ENCODE measurements around the gene MAX. TPM values are rescaled to one million over a fixed set of nuclear protein-coding genes. Genes with fewer than 3 reads are reported as not detected.
A peak's percentile ranks its signal among the peaks of the same experiment; 100 is the strongest.

Gene MAX
- total and polyA plus RNA-seq, 2 of the 4 experiments (the other 2 are of a cell fraction): 45.2 to 51.8 TPM

GRCh38 chr14:65103150-65103760 lies 938 bp upstream of the MAX start (continued):
- TF ChIP-seq RAD21 (IDR thresholded peaks at IDR 0.05; ENCODE audit: low read length) (no peak), NFE2L2 (IDR thresholded peaks at IDR 0.05; ENCODE audit: low read depth, low read length) (no peak)

GRCh38 chr14:65101631-65102440 lies 481 bp downstream of the MAX start:
- H3K79me1 ChIP-seq (ENCODE audit: low read depth in 1 of 2, low read length in 2 of 2): peaks cover 15 to 28% of the 10 kb centered on the region in 2 experiments
- 0 out of 2 replicates have a peak, but pooled peaks cover 5% of the 10 kb centered on the region for H4K20me1 ChIP-seq (ENCODE audit: insufficient read depth, low read length)
- dilution Hi-C loops (cut with HindIII; ENCODE audit: low sequenced_read_pairs, unreplicated experiment): no loop called here
- in situ Hi-C loops (cut with MboI; ENCODE audit: low sequenced_read_pairs): no loop called here
- peak overlapping the region in 1 of 2 experiments; percentile 20; a peak in 1 of 4 replicates for H4K8ac ChIP-seq (ENCODE audit: low read depth in 2 of 2, low read length in 2 of 2)
- H3K4ac ChIP-seq (ENCODE audit: low read depth, low read length): no peak overlapping the region
- H4K5ac ChIP-seq (ENCODE audit: low read depth, low read length): no peak overlapping the region
- ChIA-PET POLR2A (ENCODE audit: unreplicated experiment) (no interaction called here), CTCF (no interaction called here)
- no peak overlapping the region for H3K18ac ChIP-seq (ENCODE audit: low read depth, low read length)
- H3K9me3 ChIP-seq (ENCODE audit: control insufficient read depth, insufficient read depth, low read length): no peaks in the 10 kb centered on the region
- peaks cover under 1% of the 10 kb centered on the region; the same call in 1 of the 2 replicates for H3K4me1 ChIP-seq (ENCODE audit: control insufficient read depth, insufficient read depth, low read length)
- H2BK15ac ChIP-seq (ENCODE audit: low read depth, low read length): no peak overlapping the region
- peak overlapping the region; percentile 81 for H2AK9ac ChIP-seq (replicated peaks; ENCODE audit: low read depth, low read length, poor library complexity)
- peak overlapping the region; percentile 92; the same call in 1 of the 2 replicates for H3K4me2 ChIP-seq (ENCODE audit: low read depth, low read length)
- peaks cover 1% of the 10 kb centered on the region; the same call in 1 of the 2 replicates for H3K36me3 ChIP-seq (ENCODE audit: control insufficient read depth, insufficient read depth, low read length)
- BruUV-seq (replicated peaks): no TSS peak
- 1% methylated on average over 14 of the region's 66 CpGs; no CpG with 5 or more reads in 1 of the 2 experiments for WGBS, 2 experiments (ENCODE audit: extremely low coverage in 2 of 2, insufficient read length in 1 of 2)
- H2BK5ac ChIP-seq (ENCODE audit: low read depth, low read length, poor library complexity, severe bottlenecking): peak overlapping the region; percentile 56
- H2AFZ ChIP-seq (replicated peaks; ENCODE audit: low read length, poor library complexity): peak overlapping the region; percentile 87
- peak overlapping the region; percentile 13; the same call in 1 of the 2 replicates for H2AK5ac ChIP-seq (ENCODE audit: low read depth, low read length)
- ATAC-seq (ENCODE audit: low read depth) (peak; percentile 25; the same call in 1 of the 2 replicates), DNase-seq (no peak)
- peak overlapping the region; percentile 78 for H3K27ac ChIP-seq (ENCODE audit: insufficient read depth, low read length)
- H3K56ac ChIP-seq (ENCODE audit: extremely low read depth, insufficient read depth, low read length): no peak overlapping the region
- no peak overlapping the region for H4K91ac ChIP-seq (ENCODE audit: insufficient read depth, low read depth, low read length)
- H3K9ac ChIP-seq (ENCODE audit: low read depth, low read length): peak overlapping the region; percentile 74
- H3K9me1 ChIP-seq (ENCODE audit: insufficient read depth, low read length): peaks cover 4% of the 10 kb centered on the region; the same call in 1 of the 2 replicates
- no peak overlapping the region for H3K23ac ChIP-seq (ENCODE audit: low read depth, low read length)
- peak overlapping the region; percentile 84 for H3K4me3 ChIP-seq (ENCODE audit: insufficient read depth, low read depth, low read length)
- no peak overlapping the region for H3K14ac ChIP-seq (replicated peaks; ENCODE audit: low read depth, low read length)
- H2BK20ac ChIP-seq (ENCODE audit: low read depth, low read length): no peak overlapping the region
- no peak overlapping the region for H2BK120ac ChIP-seq (ENCODE audit: low read depth, low read length)
- intact Hi-C loops (cut with micrococcal nuclease): loop anchor here (2.0 to 5.0 kb wide), 2 partner anchors 55 to 311 kb away; partner anchors contain the start of gene FUT8
- no peaks in the 10 kb centered on the region for H3K27me3 ChIP-seq (ENCODE audit: control insufficient read depth, insufficient read depth, low read length)
- no peak for TF ChIP-seq RFX5 (IDR thresholded peaks at IDR 0.05; ENCODE audit: low read depth, low read length)
- TF ChIP-seq RCOR1 (IDR thresholded peaks at IDR 0.05; ENCODE audit: insufficient replicate concordance, low read length): no peak
- no peak for TF ChIP-seq CTCF (conservative IDR thresholded peaks at IDR 0.05; ENCODE audit: low read depth, low read length)
- no peak for TF ChIP-seq SMC3 (IDR thresholded peaks at IDR 0.05; ENCODE audit: low read depth, low read length)
- TF ChIP-seq ELK1 (IDR thresholded peaks at IDR 0.05; ENCODE audit: borderline replicate concordance, low read depth, low read length): no peak
- no peak for TF ChIP-seq RAD21 (IDR thresholded peaks at IDR 0.05; ENCODE audit: low read length)
- TF ChIP-seq USF2 (IDR thresholded peaks at IDR 0.05; ENCODE audit: low read depth, low read length): no peak
- TF ChIP-seq CEBPB (IDR thresholded peaks at IDR 0.05; ENCODE audit: low read depth, low read length): no peak
- TF ChIP-seq FOS (IDR thresholded peaks at IDR 0.05; ENCODE audit: low read depth, low read length): no peak
- no peak for TF ChIP-seq POLR2A (IDR thresholded peaks at IDR 0.05; ENCODE audit: low read depth, low read length)

Data from IMR-90 (cell line).